Upper lobe of right lung (tissue), 1 donor: Measurements from ENCODE around the gene PNN. TPM values are rescaled to one million over a fixed set of nuclear protein-coding genes. Genes with fewer than 3 reads are reported as not detected.
"Not testable (repeated sequence)": the region's sequence is repeated elsewhere in the genome, so short reads cannot be mapped to it uniquely, and the experiment has no call there.

ENCODE experiments used
- ATAC-seq: fragments of 200-7000 bp; cut with Tn5 transposase; one replicate; pipeline ENCODE4 v1.9.1; 2020; ENCODE audit warnings: mild to moderate bottlenecking, moderate library complexity
- DNase-seq: peaks from one replicate; pipeline ENCODE4 v3.0.0-alpha.2; 2020
- H3K27ac ChIP-seq: fragments of 200-600 bp; one replicate; pipeline ENCODE4 v1.8.0; 2022
- H3K27me3 ChIP-seq: fragments of 200-600 bp; one replicate; pipeline ENCODE4 v1.8.0; 2022; ENCODE audit warnings: mild to moderate bottlenecking
- H3K36me3 ChIP-seq: fragments of 200-600 bp; one replicate; pipeline ENCODE4 v1.8.0; 2022
- H3K4me1 ChIP-seq: fragments of 200-600 bp; one replicate; pipeline ENCODE4 v1.8.0; 2022
- H3K4me3 ChIP-seq: fragments of 200-600 bp; one replicate; pipeline ENCODE4 v1.8.0; 2022; ENCODE audit warnings: mild to moderate bottlenecking
- H3K9me3 ChIP-seq: fragments of 200-600 bp; one replicate; pipeline ENCODE4 v1.8.0; 2022
- CTCF ChIP-seq: fragments of 200-600 bp; IDR thresholded peaks from one replicate; pipeline ENCODE4 v1.8.0; 2022; ENCODE audit warnings: antibody characterized with exemption
- intact Hi-C: fragments of 100-400 bp; cut with DNase I; formaldehyde crosslinking; loops from one replicate; pipeline ENCODE4 v1.11.0; 2022
- total RNA-seq: library from RNA; stranded (reverse); fragmentation: NEBNext Ultra II Directional; extraction: Animal tissue kit (Norgen Biotek cat#: 25700); gene quantifications from one replicate; pipeline ENCODE4 v1.2.1, GENCODE V29; 2021
- donor health status: DM: no; HTN: yes; CAD: no; lungs with severe emphysema.

PNN gene
- total RNA-seq, 1 donor from 2014 or later: 39.9 TPM

GRCh38 chr14:39179042-39179441 lies 4.0 kb downstream of the PNN start:
- H3K4me3 ChIP-seq: no peak overlapping the region
- TF ChIP-seq CTCF: no peak
- intact Hi-C loops: no loop called here
- H3K36me3 ChIP-seq: peaks cover 79% of the 10 kb centered on the region
- peaks cover 14% of the 10 kb centered on the region for H3K4me1 ChIP-seq
- H3K27ac ChIP-seq: no peak overlapping the region
- H3K9me3 ChIP-seq: no peaks in the 10 kb centered on the region
- ATAC-seq (no peak), DNase-seq (no peak)
- H3K27me3 ChIP-seq: no peaks in the 10 kb centered on the region

GRCh38 chr14:39180553-39180952 lies 5.5 kb downstream of the PNN start:
- intact Hi-C loops: no loop called here
- H3K36me3 ChIP-seq: peaks cover 93% of the 10 kb centered on the region

GRCh38 chr14:39181026-39181692 lies 6.1 kb downstream of the PNN start:
- no peak for ATAC-seq
- no peak for TF ChIP-seq CTCF
- H3K4me1 ChIP-seq: peaks cover 11% of the 10 kb centered on the region
- DNase-seq: no peak
- no peaks in the 10 kb centered on the region for H3K9me3 ChIP-seq
- no peak overlapping the region for H3K4me3 ChIP-seq
- H3K27me3 ChIP-seq: no peaks in the 10 kb centered on the region
- H3K36me3 ChIP-seq: peaks cover 93% of the 10 kb centered on the region
- intact Hi-C loops: no loop called here
- H3K27ac ChIP-seq: no peak overlapping the region

More at GRCh38 chr14:39180553-39180952, 5.5 kb downstream of the PNN start:
- no peak overlapping the region for H3K27ac ChIP-seq
- DNase-seq (no peak), ATAC-seq (no peak)
- TF ChIP-seq CTCF: no peak
- no peak overlapping the region for H3K4me3 ChIP-seq
- H3K4me1 ChIP-seq: peaks cover 14% of the 10 kb centered on the region
- H3K27me3 ChIP-seq: no peaks in the 10 kb centered on the region
- H3K9me3 ChIP-seq: no peaks in the 10 kb centered on the region

- Histone ChIP-seq H3K36me3 (peaks cover 87% of the 10 kb centered on the region), H3K9me3 (no peaks in the 10 kb centered on the region), H3K4me3 (no peak overlapping the region), H3K27me3 (no peaks in the 10 kb centered on the region), H3K4me1 (peaks cover 6% of the 10 kb centered on the region), H3K27ac (no peak overlapping the region)
- no peak for TF ChIP-seq CTCF
- DNase-seq (no peak), ATAC-seq (no peak)
- intact Hi-C loops: no loop called here
Observed at GRCh38 chr14:39181693-39182047, 6.6 kb downstream of the PNN start.

- no peaks in the 10 kb centered on the region for H3K27me3 ChIP-seq
- DNase-seq: no peak
- no peak overlapping the region for H3K27ac ChIP-seq
- no peak for ATAC-seq
- no peaks in the 10 kb centered on the region for H3K9me3 ChIP-seq
- H3K36me3 ChIP-seq: peaks cover 74% of the 10 kb centered on the region
- TF ChIP-seq CTCF: no peak
- intact Hi-C loops: no loop called here
- H3K4me3 ChIP-seq: no peak overlapping the region
- H3K4me1 ChIP-seq: no peaks in the 10 kb centered on the region
Observed at GRCh38 chr14:39182770-39183684, 8.0 kb downstream of the PNN start.

GRCh38 chr14:39183685-39184003 lies 8.6 kb downstream of the PNN start:
- H3K9me3 ChIP-seq, H3K27me3 ChIP-seq, ATAC-seq, H3K4me3 ChIP-seq, H3K4me1 ChIP-seq, H3K27ac ChIP-seq, intact Hi-C loops, DNase-seq: not testable (repeated sequence)
- peaks cover 68% of the 10 kb centered on the region for H3K36me3 ChIP-seq
